Spleen (tissue), 7 donors: ENCODE data around the gene DPYD.

Experiments used
- CTCF ChIP-seq, 11 experiments: fragments of 200-600 bp in 7 of 11; fragments of 450-650 bp in 4 of 11; sonication (generic) in 4 of 11; IDR thresholded peaks in 8 of 11; conservative IDR thresholded peaks in 3 of 11; 1 replicate in 7 of 11; 2 replicates in 4 of 11; pipeline versions ENCODE4 v1.4.0 to v1.8.0; 2016 to 2021; ENCODE audit warnings: antibody characterized with exemption in 11 of 11, inconsistent platforms in 4 of 11, mild to moderate bottlenecking in 1 of 11
- POLR2A ChIP-seq, 3 donors: fragments of 450-650 bp; IDR thresholded peaks; one replicate each; pipeline ENCODE4 v1.5.1; 2017; ENCODE audit warnings: antibody characterized with exemption in 3 of 3, mild to moderate bottlenecking in 1 of 3
- POLR2AphosphoS5 ChIP-seq, 3 donors: sonication (generic); formaldehyde crosslinking; IDR thresholded peaks; one replicate each; pipeline ENCODE4 v1.5.1; 2017; ENCODE audit warnings: antibody characterized with exemption in 3 of 3
- donor health status: DM: no; HTN: no; CAD: no; lungs with moderate emphysema.
- donor health status: DM: no; HTN: no; CAD: no.
- donor health status: DM: no; HTN: no; CAD: no.

DNA sequence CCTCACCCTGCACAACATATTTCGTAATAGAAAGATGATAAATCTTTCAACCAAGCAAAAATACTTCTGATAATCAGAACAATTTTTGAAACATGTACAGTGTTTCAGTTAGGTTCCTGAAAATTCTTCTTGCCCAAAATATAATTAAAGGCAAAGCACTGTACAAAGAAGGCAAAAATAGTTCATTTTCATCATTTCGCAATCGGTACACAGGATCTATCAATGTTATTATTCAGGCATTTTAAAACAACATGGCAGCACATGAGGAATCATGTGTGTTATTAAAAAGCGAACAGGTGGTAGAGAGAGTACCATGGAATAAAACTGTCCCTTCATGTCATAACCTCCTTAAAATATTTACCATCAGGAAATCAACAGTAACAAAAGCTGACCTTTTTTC, 356.9 kb downstream of the DPYD start:
- no peak for TF ChIP-seq CTCF (IDR thresholded peaks at IDR 0.05 in 8 of 11, conservative IDR thresholded peaks at IDR 0.05 in 3 of 11)
- TF ChIP-seq POLR2AphosphoS5 (IDR thresholded peaks at IDR 0.05), result no peak
- no peak for TF ChIP-seq POLR2A (IDR thresholded peaks at IDR 0.05)
